Calu3 (cell line): Measurements from ENCODE around the gene TFAP2E. TPM values are rescaled to one million over a fixed set of nuclear protein-coding genes. Genes with fewer than 3 reads are reported as not detected.
A peak's percentile ranks its signal among the peaks of the same experiment; 100 is the strongest.

Source experiments
- BruUV-seq: library from RNA; stranded (reverse); fragments of 400-500 nt; replicated peaks from 2 replicates; lab custom pipeline; 2021; lab: Mats Ljungman, UMichigan
- CTCF ChIA-PET: fragments of 300-600 bp; sonication (Branson Sonifier 250); formaldehyde crosslinking; loops from one replicate; lab custom pipeline; 2022; ENCODE audit warnings: antibody characterized with exemption; lab: Charles Lee
- DNase-seq: peaks from one replicate; pipeline ENCODE4 v3.0.0; 2022
- H3K27ac Mint-ChIP-seq: one replicate; pipeline ENCODE4 v1.8.0; 2022; ENCODE audit warnings: mixed read lengths; ENCODE audit not compliant: unreplicated experiment
- H3K27me3 Mint-ChIP-seq: one replicate; pipeline ENCODE4 v1.8.0; 2022; ENCODE audit warnings: mixed read lengths; ENCODE audit not compliant: unreplicated experiment
- H3K36me3 Mint-ChIP-seq: one replicate; pipeline ENCODE4 v1.8.0; 2022; ENCODE audit warnings: mild to moderate bottlenecking, moderate library complexity, mixed read lengths; ENCODE audit not compliant: insufficient read depth, unreplicated experiment
- H3K4me1 Mint-ChIP-seq: one replicate; pipeline ENCODE4 v1.8.0; 2022; ENCODE audit warnings: mild to moderate bottlenecking, low read depth, mixed read lengths; ENCODE audit not compliant: unreplicated experiment
- H3K4me3 Mint-ChIP-seq: one replicate; pipeline ENCODE4 v1.8.0; 2022; ENCODE audit warnings: mild to moderate bottlenecking, low read depth, moderate library complexity, mixed read lengths; ENCODE audit not compliant: unreplicated experiment
- H3K9me3 Mint-ChIP-seq: one replicate; pipeline ENCODE4 v1.8.0; 2022; ENCODE audit warnings: low read depth, mixed read lengths; ENCODE audit not compliant: unreplicated experiment
- intact Hi-C: fragments of 100-400 bp; cut with micrococcal nuclease; formaldehyde crosslinking; loops from one replicate; pipeline ENCODE4 v1.10.0; 2022; ENCODE audit not compliant: unreplicated experiment
- total RNA-seq: library from RNA; stranded (reverse); gene quantifications from 2 replicates; pipeline ENCODE4 v1.2.3, GENCODE V29; 2022
- TF ChIP-seq, protein P1 (sequence below): fragments of 200-600 bp; IDR thresholded peaks from one replicate; pipeline ENCODE4 v1.8.0; 2022; ENCODE audit warnings: antibody characterized with exemption; ENCODE audit not compliant: unreplicated experiment

Gene TFAP2E
- total RNA-seq, 1 experiment from 2014 or later = 0.26 TPM

DNA sequence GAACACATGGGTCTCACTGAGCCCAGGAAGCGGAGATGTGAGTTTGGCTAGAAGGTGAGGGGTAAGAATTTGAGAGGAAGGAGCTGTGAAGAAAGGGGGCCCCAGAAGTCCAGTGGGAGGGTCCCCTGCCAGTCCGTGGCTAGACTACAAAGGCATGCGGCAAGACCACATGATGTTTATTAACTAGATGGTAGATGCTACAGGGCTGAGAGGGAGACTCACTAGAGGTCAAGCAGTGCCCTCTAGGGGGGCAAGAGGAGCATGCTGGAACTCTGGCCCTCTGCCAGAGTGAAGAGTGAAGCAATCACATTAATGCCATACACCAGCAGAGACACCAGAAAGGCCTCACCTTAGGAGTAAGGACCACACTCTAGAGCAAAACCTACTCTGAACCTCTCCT lies 28.1 kb upstream of the TFAP2E start:
- H3K27ac Mint-ChIP-seq = no peak overlapping the region
- BruUV-seq = no TSS peak
- CTCF ChIA-PET = no interaction called here
- no peaks in the 10 kb centered on the region for H3K4me1 Mint-ChIP-seq
- TF ChIP-seq, protein P1, sequence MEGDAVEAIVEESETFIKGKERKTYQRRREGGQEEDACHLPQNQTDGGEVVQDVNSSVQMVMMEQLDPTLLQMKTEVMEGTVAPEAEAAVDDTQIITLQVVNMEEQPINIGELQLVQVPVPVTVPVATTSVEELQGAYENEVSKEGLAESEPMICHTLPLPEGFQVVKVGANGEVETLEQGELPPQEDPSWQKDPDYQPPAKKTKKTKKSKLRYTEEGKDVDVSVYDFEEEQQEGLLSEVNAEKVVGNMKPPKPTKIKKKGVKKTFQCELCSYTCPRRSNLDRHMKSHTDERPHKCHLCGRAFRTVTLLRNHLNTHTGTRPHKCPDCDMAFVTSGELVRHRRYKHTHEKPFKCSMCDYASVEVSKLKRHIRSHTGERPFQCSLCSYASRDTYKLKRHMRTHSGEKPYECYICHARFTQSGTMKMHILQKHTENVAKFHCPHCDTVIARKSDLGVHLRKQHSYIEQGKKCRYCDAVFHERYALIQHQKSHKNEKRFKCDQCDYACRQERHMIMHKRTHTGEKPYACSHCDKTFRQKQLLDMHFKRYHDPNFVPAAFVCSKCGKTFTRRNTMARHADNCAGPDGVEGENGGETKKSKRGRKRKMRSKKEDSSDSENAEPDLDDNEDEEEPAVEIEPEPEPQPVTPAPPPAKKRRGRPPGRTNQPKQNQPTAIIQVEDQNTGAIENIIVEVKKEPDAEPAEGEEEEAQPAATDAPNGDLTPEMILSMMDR = no peak
- intact Hi-C loops = loop anchor here (5.0 kb wide), 1 partner anchor 38 kb away; no protein-coding TSS in a partner anchor
- no peaks in the 10 kb centered on the region for H3K9me3 Mint-ChIP-seq
- DNase-seq = peak; percentile 38
- H3K27me3 Mint-ChIP-seq = no peaks in the 10 kb centered on the region
- H3K4me3 Mint-ChIP-seq = no peak overlapping the region
- peaks cover 14% of the 10 kb centered on the region for H3K36me3 Mint-ChIP-seq

GRCh38 chr1:35546614-35547013 lies 26.5 kb upstream of the TFAP2E start:
- TF ChIP-seq, protein P1 = no peak

GRCh38 chr1:35553851-35554250 lies 19.3 kb upstream of the TFAP2E start:
- Mint-ChIP-seq H3K9me3 (no peaks in the 10 kb centered on the region), H3K4me3 (no peak overlapping the region), H3K36me3 (peaks cover 56% of the 10 kb centered on the region), H3K27me3 (no peaks in the 10 kb centered on the region), H3K27ac (no peak overlapping the region), H3K4me1 (peaks cover 23% of the 10 kb centered on the region)
- TF ChIP-seq, protein P1 = no peak
- CTCF ChIA-PET = no interaction called here
- no TSS peak for BruUV-seq
- intact Hi-C loops = no loop called here
- no peak for DNase-seq

More at GRCh38 chr1:35546614-35547013, 26.5 kb upstream of the TFAP2E start:
- intact Hi-C loops = no loop called here
- H3K27me3 Mint-ChIP-seq = no peaks in the 10 kb centered on the region
- BruUV-seq = no TSS peak
- CTCF ChIA-PET = no interaction called here
- no peaks in the 10 kb centered on the region for H3K4me1 Mint-ChIP-seq
- H3K27ac Mint-ChIP-seq = no peak overlapping the region
- DNase-seq = no peak
- no peak overlapping the region for H3K4me3 Mint-ChIP-seq
- H3K36me3 Mint-ChIP-seq = peaks cover 17% of the 10 kb centered on the region
- H3K9me3 Mint-ChIP-seq = no peaks in the 10 kb centered on the region

- H3K4me3 Mint-ChIP-seq = peak overlapping the region; percentile 96
- H3K9me3 Mint-ChIP-seq = no peaks in the 10 kb centered on the region
- peaks cover 23% of the 10 kb centered on the region for H3K4me1 Mint-ChIP-seq
- H3K36me3 Mint-ChIP-seq = peaks cover 56% of the 10 kb centered on the region
- BruUV-seq = no TSS peak
- TF ChIP-seq, protein P1 = no peak
- H3K27ac Mint-ChIP-seq = no peak overlapping the region
- CTCF ChIA-PET = no interaction called here
- DNase-seq = no peak
- intact Hi-C loops = no loop called here
- no peaks in the 10 kb centered on the region for H3K27me3 Mint-ChIP-seq
Measured at GRCh38 chr1:35554266-35555211, 18.6 kb upstream of the TFAP2E start.
